Measurements from ENCODE around the gene CLIC3. TPM values are rescaled to one million over a fixed set of nuclear protein-coding genes. Genes with fewer than 3 reads are reported as not detected.

Gene CLIC3
- total RNA-seq, 1 experiment from 2014 or later, result 4.3 TPM

- CTCF ChIA-PET, result interaction anchor here (1.6 kb wide), 1 partner anchor 29 kb away, joined by 12 read pairs; no protein-coding TSS in a partner anchor
- no TSS peak for BruUV-seq (replicated peaks)
- peaks cover 18% of the 10 kb centered on the region for H3K4me1 ChIP-seq (ENCODE audit: insufficient read depth, low read length)
- H3K9me2 ChIP-seq (replicated peaks; ENCODE audit: low read length), result no peaks in the 10 kb centered on the region
- no peak for ATAC-seq
- no peak for DNase-seq
- TF ChIP-seq, protein P1, sequence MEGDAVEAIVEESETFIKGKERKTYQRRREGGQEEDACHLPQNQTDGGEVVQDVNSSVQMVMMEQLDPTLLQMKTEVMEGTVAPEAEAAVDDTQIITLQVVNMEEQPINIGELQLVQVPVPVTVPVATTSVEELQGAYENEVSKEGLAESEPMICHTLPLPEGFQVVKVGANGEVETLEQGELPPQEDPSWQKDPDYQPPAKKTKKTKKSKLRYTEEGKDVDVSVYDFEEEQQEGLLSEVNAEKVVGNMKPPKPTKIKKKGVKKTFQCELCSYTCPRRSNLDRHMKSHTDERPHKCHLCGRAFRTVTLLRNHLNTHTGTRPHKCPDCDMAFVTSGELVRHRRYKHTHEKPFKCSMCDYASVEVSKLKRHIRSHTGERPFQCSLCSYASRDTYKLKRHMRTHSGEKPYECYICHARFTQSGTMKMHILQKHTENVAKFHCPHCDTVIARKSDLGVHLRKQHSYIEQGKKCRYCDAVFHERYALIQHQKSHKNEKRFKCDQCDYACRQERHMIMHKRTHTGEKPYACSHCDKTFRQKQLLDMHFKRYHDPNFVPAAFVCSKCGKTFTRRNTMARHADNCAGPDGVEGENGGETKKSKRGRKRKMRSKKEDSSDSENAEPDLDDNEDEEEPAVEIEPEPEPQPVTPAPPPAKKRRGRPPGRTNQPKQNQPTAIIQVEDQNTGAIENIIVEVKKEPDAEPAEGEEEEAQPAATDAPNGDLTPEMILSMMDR (conservative IDR thresholded peaks at IDR 0.05; ENCODE audit: low read depth, low read length), result no peak
- TF ChIP-seq EZH2phosphoT487 (IDR thresholded peaks at IDR 0.05; ENCODE audit: borderline replicate concordance, low read length) (no peak), EZH2 (IDR thresholded peaks at IDR 0.05; ENCODE audit: low read length, unreplicated experiment) (no peak)
- no peak overlapping the region for H3K4me3 ChIP-seq (ENCODE audit: low read length)
- no peaks in the 10 kb centered on the region for H3K79me2 ChIP-seq (ENCODE audit: low read length)
- no peak overlapping the region for H3K9ac ChIP-seq (ENCODE audit: low read length)
- POLR2A ChIA-PET (ENCODE audit: unreplicated experiment), result no interaction called here
- no peaks in the 10 kb centered on the region for H3K9me3 ChIP-seq (ENCODE audit: low read length)
- no peaks in the 10 kb centered on the region for H4K20me1 ChIP-seq (ENCODE audit: low read length)
- H3K36me3 ChIP-seq (ENCODE audit: low read depth, low read length), result no peaks in the 10 kb centered on the region
- no peak overlapping the region for H3K27ac ChIP-seq (ENCODE audit: low read length)
- no peak overlapping the region for H3K4me2 ChIP-seq (ENCODE audit: low read length)
- intact Hi-C loops (cut with micrococcal nuclease), result no loop called here
- H3F3A ChIP-seq (ENCODE audit: low read length, unreplicated experiment), result no peaks in the 10 kb centered on the region
- H2AFZ ChIP-seq (ENCODE audit: low read length), result no peak overlapping the region
- no peaks in the 10 kb centered on the region for H3K27me3 ChIP-seq (ENCODE audit: low read length)
Observed at GRCh38 chr9:137000177-137000930, 4.0 kb upstream of the CLIC3 start.

DNA sequence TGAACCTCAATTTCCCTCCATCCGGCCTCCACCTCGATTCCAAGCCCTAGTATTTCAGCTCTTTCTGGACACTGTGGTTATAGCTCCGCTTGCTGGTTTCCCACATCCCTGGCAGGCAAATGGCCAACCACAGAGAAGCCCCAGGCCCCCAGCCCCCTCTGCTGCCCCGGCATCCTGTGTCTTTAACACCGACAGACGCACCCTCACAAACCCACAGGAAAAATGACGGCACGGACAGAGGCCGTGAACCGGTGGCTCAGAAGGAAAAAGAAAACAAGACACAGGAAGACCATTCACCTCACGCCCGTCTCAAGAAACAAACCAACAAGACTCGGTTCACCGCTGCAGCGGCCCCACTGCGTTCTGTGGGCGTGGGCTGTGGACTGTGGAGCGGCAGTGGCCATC, 1.5 kb upstream of the CLIC3 start:
- H3F3A ChIP-seq (ENCODE audit: low read length, unreplicated experiment), result no peaks in the 10 kb centered on the region
- no peak overlapping the region for H3K27ac ChIP-seq (ENCODE audit: low read length)
- peaks cover 27% of the 10 kb centered on the region for H3K4me1 ChIP-seq (ENCODE audit: insufficient read depth, low read length)
- H2AFZ ChIP-seq (ENCODE audit: low read length), result no peak overlapping the region
- H3K27me3 ChIP-seq (ENCODE audit: low read length), result no peaks in the 10 kb centered on the region
- ChIA-PET CTCF (no interaction called here), POLR2A (ENCODE audit: unreplicated experiment) (no interaction called here)
- no peak for TF ChIP-seq EZH2 (IDR thresholded peaks at IDR 0.05; ENCODE audit: low read length, unreplicated experiment)
- TF ChIP-seq, protein P1 (conservative IDR thresholded peaks at IDR 0.05; ENCODE audit: low read depth, low read length), result no peak
- no peak for TF ChIP-seq EZH2phosphoT487 (IDR thresholded peaks at IDR 0.05; ENCODE audit: borderline replicate concordance, low read length)
- H3K9ac ChIP-seq (ENCODE audit: low read length), result no peak overlapping the region
- no peaks in the 10 kb centered on the region for H3K9me2 ChIP-seq (replicated peaks; ENCODE audit: low read length)
- DNase-seq (no peak), ATAC-seq (no peak)
- H4K20me1 ChIP-seq (ENCODE audit: low read length), result no peaks in the 10 kb centered on the region
- H3K4me2 ChIP-seq (ENCODE audit: low read length), result no peak overlapping the region
- H3K79me2 ChIP-seq (ENCODE audit: low read length), result peaks cover 11% of the 10 kb centered on the region
- no TSS peak for BruUV-seq (replicated peaks)
- no peaks in the 10 kb centered on the region for H3K9me3 ChIP-seq (ENCODE audit: low read length)
- intact Hi-C loops (cut with micrococcal nuclease), result loop anchor here (10.0 kb wide), 1 partner anchor 153 kb away; the partner anchor contains the start of genes AJM1 and PHPT1
- H3K36me3 ChIP-seq (ENCODE audit: low read depth, low read length), result no peaks in the 10 kb centered on the region; the same call in 1 of the 2 replicates
- H3K4me3 ChIP-seq (ENCODE audit: low read length), result no peak overlapping the region

GRCh38 chr9:136997371-136997770, 1.0 kb upstream of the CLIC3 start:
- Histone ChIP-seq H3K27ac (ENCODE audit: low read length) (no peak overlapping the region), H3K27me3 (ENCODE audit: low read length) (no peaks in the 10 kb centered on the region), H3K4me2 (ENCODE audit: low read length) (peak overlapping the region; percentile 77), H3K9me2 (replicated peaks; ENCODE audit: low read length) (no peaks in the 10 kb centered on the region), H3K9me3 (ENCODE audit: low read length) (no peaks in the 10 kb centered on the region), H3K79me2 (ENCODE audit: low read length) (peaks cover 16% of the 10 kb centered on the region), H3K4me3 (ENCODE audit: low read length) (peak overlapping the region; percentile 58; the same call in 1 of the 2 replicates), H3K4me1 (ENCODE audit: insufficient read depth, low read length) (peaks cover 27% of the 10 kb centered on the region), H2AFZ (ENCODE audit: low read length) (no peak overlapping the region), H3K9ac (ENCODE audit: low read length) (no peak overlapping the region), H4K20me1 (ENCODE audit: low read length) (no peaks in the 10 kb centered on the region), H3F3A (ENCODE audit: low read length, unreplicated experiment) (no peaks in the 10 kb centered on the region), H3K36me3 (ENCODE audit: low read depth, low read length) (no peaks in the 10 kb centered on the region; the same call in 1 of the 2 replicates)
- intact Hi-C loops (cut with micrococcal nuclease), result loop anchor here (10.0 kb wide), 1 partner anchor 153 kb away; the partner anchor contains the start of genes AJM1 and PHPT1
- CTCF ChIA-PET, result no interaction called here
- TF ChIP-seq EZH2 (IDR thresholded peaks at IDR 0.05; ENCODE audit: low read length, unreplicated experiment) (no peak), EZH2phosphoT487 (IDR thresholded peaks at IDR 0.05; ENCODE audit: borderline replicate concordance, low read length) (no peak)
- TF ChIP-seq, protein P1 (conservative IDR thresholded peaks at IDR 0.05; ENCODE audit: low read depth, low read length), result no peak
- ATAC-seq, result no peak
- POLR2A ChIA-PET (ENCODE audit: unreplicated experiment), result no interaction called here
- no peak for DNase-seq
- BruUV-seq (replicated peaks), result no TSS peak

All from PC-3 (cell line).